PFSK-1 (cell line): ENCODE measurements around the gene SFMBT2.

Source experiments
- POLR2AphosphoS5 ChIP-seq: IDR thresholded peaks from 2 replicates; pipeline ENCODE4 v1.6.1; 2012; ENCODE audit warnings: low read depth, mild to moderate bottlenecking, control low read depth, low read length, moderate library complexity
- REST ChIP-seq, 2 experiments: IDR thresholded peaks; 2 replicates each; pipeline versions ENCODE4 v1.6.1 to v1.8.0; 2011 to 2012; ENCODE audit warnings: low read depth in 2 of 2, low read length in 2 of 2, control low read depth in 1 of 2, inconsistent platforms in 1 of 2, mild to moderate bottlenecking in 1 of 2, moderate library complexity in 1 of 2; ENCODE audit not compliant: insufficient read depth in 1 of 2

GRCh38 chr10:7151538-7151937 lies 259.3 kb downstream of the SFMBT2 start:
- no peak for TF ChIP-seq REST (IDR thresholded peaks at IDR 0.05; ENCODE audit: insufficient read depth in 1 of 2, low read depth in 2 of 2, low read length in 2 of 2)
- no peak for TF ChIP-seq POLR2AphosphoS5
